ENCODE data around the gene CRB1.
A peak's percentile ranks its signal among the peaks of the same experiment; 100 is the strongest.

Gene CRB1

GRCh38 chr1:197339106-197340060 lies 71.3 kb downstream of the CRB1 start:
- Mint-ChIP-seq H3K27ac (no peak overlapping the region), H3K27me3 (peaks cover 16 to 17% of the 10 kb centered on the region in 2 donors), H3K4me1 (ENCODE audit: low read depth in 2 of 2) (no peaks in the 10 kb centered on the region), H3K4me3 (no peak overlapping the region), H3K9me3 (no peaks in the 10 kb centered on the region), H3K36me3 (ENCODE audit: insufficient read depth) (no peaks in the 10 kb centered on the region)
- no peak for DNase-seq
- no peak for ATAC-seq (replicated peaks)

GRCh38 chr1:197341626-197342025 lies 73.6 kb downstream of the CRB1 start:
- Mint-ChIP-seq H3K27ac (no peak overlapping the region), H3K36me3 (ENCODE audit: insufficient read depth) (peaks cover 4% of the 10 kb centered on the region), H3K4me1 (ENCODE audit: low read depth in 2 of 2) (no peaks in the 10 kb centered on the region), H3K4me3 (no peak overlapping the region), H3K9me3 (no peaks in the 10 kb centered on the region), H3K27me3 (peaks cover 20 to 26% of the 10 kb centered on the region in 2 donors)
- DNase-seq (no peak), ATAC-seq (replicated peaks) (no peak)

- ATAC-seq (replicated peaks) (no peak), DNase-seq (no peak)
- Mint-ChIP-seq H3K4me3 (no peak overlapping the region), H3K36me3 (ENCODE audit: insufficient read depth) (peaks cover 4% of the 10 kb centered on the region), H3K27ac (no peak overlapping the region), H3K27me3 (peaks cover 20 to 26% of the 10 kb centered on the region in 2 donors), H3K9me3 (no peaks in the 10 kb centered on the region), H3K4me1 (ENCODE audit: low read depth in 2 of 2) (no peaks in the 10 kb centered on the region)
These were observed 74.1 kb downstream of the CRB1 start for GRCh38 chr1:197342044-197342565.

GRCh38 chr1:197342669-197343068 lies 74.6 kb downstream of the CRB1 start:
- H3K27me3 Mint-ChIP-seq = peaks cover 20 to 26% of the 10 kb centered on the region in 2 donors
- no peak for ATAC-seq (replicated peaks)
- peaks cover 4% of the 10 kb centered on the region for H3K36me3 Mint-ChIP-seq (ENCODE audit: insufficient read depth)
- H3K4me3 Mint-ChIP-seq = no peak overlapping the region
- H3K4me1 Mint-ChIP-seq (ENCODE audit: low read depth in 2 of 2) = no peaks in the 10 kb centered on the region
- no peaks in the 10 kb centered on the region for H3K9me3 Mint-ChIP-seq
- no peak overlapping the region for H3K27ac Mint-ChIP-seq
- DNase-seq = no peak

GRCh38 chr1:197343663-197344273 lies 75.7 kb downstream of the CRB1 start:
- Mint-ChIP-seq H3K27ac (no peak overlapping the region), H3K4me1 (ENCODE audit: low read depth in 2 of 2) (no peaks in the 10 kb centered on the region), H3K36me3 (ENCODE audit: insufficient read depth) (peaks cover 4% of the 10 kb centered on the region), H3K4me3 (no peak overlapping the region), H3K9me3 (no peaks in the 10 kb centered on the region), H3K27me3 (peaks cover 20 to 26% of the 10 kb centered on the region in 2 donors)
- DNase-seq = no peak
- no peak for ATAC-seq (replicated peaks)

GRCh38 chr1:197351821-197352440 lies 83.9 kb downstream of the CRB1 start:
- Mint-ChIP-seq H3K4me1 (ENCODE audit: low read depth in 2 of 2) (no peaks in the 10 kb centered on the region), H3K27me3 (no peaks in the 10 kb centered on the region), H3K4me3 (no peak overlapping the region), H3K9me3 (no peaks in the 10 kb centered on the region), H3K27ac (no peak overlapping the region), H3K36me3 (ENCODE audit: insufficient read depth) (no peaks in the 10 kb centered on the region)
- ATAC-seq (replicated peaks) (no peak), DNase-seq (no peak)

GRCh38 chr1:197355248-197355995 lies 87.4 kb downstream of the CRB1 start:
- Mint-ChIP-seq H3K27ac (no peak overlapping the region), H3K4me3 (no peak overlapping the region), H3K27me3 (no peaks in the 10 kb centered on the region), H3K4me1 (ENCODE audit: low read depth in 2 of 2) (no peaks in the 10 kb centered on the region), H3K36me3 (ENCODE audit: insufficient read depth) (no peaks in the 10 kb centered on the region), H3K9me3 (no peaks in the 10 kb centered on the region)
- no peak for ATAC-seq (replicated peaks)
- DNase-seq = no peak

GRCh38 chr1:197356723-197357533 lies 88.9 kb downstream of the CRB1 start:
- DNase-seq (peak in 1 of 3 experiments; percentile 5), ATAC-seq (replicated peaks) (peak; percentile 39)
- Mint-ChIP-seq H3K9me3 (no peaks in the 10 kb centered on the region), H3K4me1 (ENCODE audit: low read depth in 2 of 2) (no peaks in the 10 kb centered on the region), H3K27ac (no peak overlapping the region), H3K36me3 (ENCODE audit: insufficient read depth) (no peaks in the 10 kb centered on the region), H3K4me3 (no peak overlapping the region), H3K27me3 (no peaks in the 10 kb centered on the region)

GRCh38 chr1:197358959-197359358 lies 90.9 kb downstream of the CRB1 start:
- Mint-ChIP-seq H3K36me3 (ENCODE audit: insufficient read depth) (no peaks in the 10 kb centered on the region), H3K9me3 (no peaks in the 10 kb centered on the region), H3K4me1 (ENCODE audit: low read depth in 2 of 2) (no peaks in the 10 kb centered on the region), H3K4me3 (no peak overlapping the region), H3K27ac (no peak overlapping the region), H3K27me3 (no peaks in the 10 kb centered on the region)
- DNase-seq = no peak
- no peak for ATAC-seq (replicated peaks)

GRCh38 chr1:197360068-197360467 lies 92.0 kb downstream of the CRB1 start:
- Mint-ChIP-seq H3K4me1 (ENCODE audit: low read depth in 2 of 2) (no peaks in the 10 kb centered on the region), H3K27ac (no peak overlapping the region)
- no peak for DNase-seq

GRCh38 chr1:197362871-197363270 lies 94.8 kb downstream of the CRB1 start:
- DNase-seq (no peak), ATAC-seq (replicated peaks) (no peak)
- Mint-ChIP-seq H3K27me3 (peaks cover 0 to 5% of the 10 kb centered on the region in 2 donors), H3K4me1 (ENCODE audit: low read depth in 2 of 2) (no peaks in the 10 kb centered on the region), H3K9me3 (no peaks in the 10 kb centered on the region), H3K27ac (no peak overlapping the region), H3K36me3 (ENCODE audit: insufficient read depth) (no peaks in the 10 kb centered on the region), H3K4me3 (no peak overlapping the region)

More at GRCh38 chr1:197360068-197360467, 92.0 kb downstream of the CRB1 start:
- Mint-ChIP-seq H3K9me3 (no peaks in the 10 kb centered on the region), H3K27me3 (no peaks in the 10 kb centered on the region), H3K36me3 (ENCODE audit: insufficient read depth) (no peaks in the 10 kb centered on the region), H3K4me3 (no peak overlapping the region)
- ATAC-seq (replicated peaks) = no peak

- Mint-ChIP-seq H3K9me3 (no peaks in the 10 kb centered on the region), H3K27ac (no peak overlapping the region), H3K36me3 (ENCODE audit: insufficient read depth) (no peaks in the 10 kb centered on the region), H3K4me1 (ENCODE audit: low read depth in 2 of 2) (no peaks in the 10 kb centered on the region), H3K27me3 (peaks cover 2 to 9% of the 10 kb centered on the region in 2 donors), H3K4me3 (no peak overlapping the region)
- ATAC-seq (replicated peaks) (no peak), DNase-seq (no peak)
These were observed 95.8 kb downstream of the CRB1 start for GRCh38 chr1:197363855-197364254.

Measured in effector memory CD8-positive, alpha-beta T cell (primary cell).